Spleen (tissue), 7 donors: ENCODE data around the gene DBX2.

Experiments used
- POLR2A ChIP-seq, 3 donors: fragments of 450-650 bp; IDR thresholded peaks; one replicate each; pipeline ENCODE4 v1.5.1; 2017; ENCODE audit warnings: antibody characterized with exemption in 3 of 3, mild to moderate bottlenecking in 1 of 3
- POLR2AphosphoS5 ChIP-seq, 3 donors: sonication (generic); formaldehyde crosslinking; IDR thresholded peaks; one replicate each; pipeline ENCODE4 v1.5.1; 2017; ENCODE audit warnings: antibody characterized with exemption in 3 of 3
- TF ChIP-seq, protein P1 (sequence below), 11 experiments: fragments of 200-600 bp in 7 of 11; fragments of 450-650 bp in 4 of 11; sonication (generic) in 4 of 11; IDR thresholded peaks in 8 of 11; conservative IDR thresholded peaks in 3 of 11; 1 replicate in 7 of 11; 2 replicates in 4 of 11; pipeline versions ENCODE4 v1.4.0 to v1.8.0; 2016 to 2021; ENCODE audit warnings: antibody characterized with exemption in 11 of 11, inconsistent platforms in 4 of 11, mild to moderate bottlenecking in 1 of 11
- donor health status: DM: no; HTN: no; CAD: no; lungs with moderate emphysema.
- donor health status: DM: no; HTN: no; CAD: no.
- donor health status: DM: no; HTN: no; CAD: no.

- TF ChIP-seq POLR2A (IDR thresholded peaks at IDR 0.05) = no peak
- TF ChIP-seq, protein P1, sequence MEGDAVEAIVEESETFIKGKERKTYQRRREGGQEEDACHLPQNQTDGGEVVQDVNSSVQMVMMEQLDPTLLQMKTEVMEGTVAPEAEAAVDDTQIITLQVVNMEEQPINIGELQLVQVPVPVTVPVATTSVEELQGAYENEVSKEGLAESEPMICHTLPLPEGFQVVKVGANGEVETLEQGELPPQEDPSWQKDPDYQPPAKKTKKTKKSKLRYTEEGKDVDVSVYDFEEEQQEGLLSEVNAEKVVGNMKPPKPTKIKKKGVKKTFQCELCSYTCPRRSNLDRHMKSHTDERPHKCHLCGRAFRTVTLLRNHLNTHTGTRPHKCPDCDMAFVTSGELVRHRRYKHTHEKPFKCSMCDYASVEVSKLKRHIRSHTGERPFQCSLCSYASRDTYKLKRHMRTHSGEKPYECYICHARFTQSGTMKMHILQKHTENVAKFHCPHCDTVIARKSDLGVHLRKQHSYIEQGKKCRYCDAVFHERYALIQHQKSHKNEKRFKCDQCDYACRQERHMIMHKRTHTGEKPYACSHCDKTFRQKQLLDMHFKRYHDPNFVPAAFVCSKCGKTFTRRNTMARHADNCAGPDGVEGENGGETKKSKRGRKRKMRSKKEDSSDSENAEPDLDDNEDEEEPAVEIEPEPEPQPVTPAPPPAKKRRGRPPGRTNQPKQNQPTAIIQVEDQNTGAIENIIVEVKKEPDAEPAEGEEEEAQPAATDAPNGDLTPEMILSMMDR (IDR thresholded peaks at IDR 0.05 in 8 of 11, conservative IDR thresholded peaks at IDR 0.05 in 3 of 11) = no peak
- TF ChIP-seq POLR2AphosphoS5 (IDR thresholded peaks at IDR 0.05) = no peak
These were observed at the start of gene DBX2 for GRCh38 chr12:45050751-45051571.
